WI38 (cell line): ENCODE results near the gene CACNA2D1.

ENCODE experiments used
- H3K4me3 ChIP-seq: 2 replicates; pipeline ENCODE4 v1.5.1; 2011; ENCODE audit warnings: low read depth, mild to moderate bottlenecking, control low read depth, low read length
- TF ChIP-seq, protein P1 (sequence below): IDR thresholded peaks from 2 replicates; pipeline ENCODE4 v1.5.1; 2012; ENCODE audit warnings: low read depth, mild to moderate bottlenecking, control low read depth, low read length

The CACNA2D1 gene

GRCh38 chr7:82223580-82223979 is 220.0 kb downstream of the CACNA2D1 start:
- TF ChIP-seq, protein P1, sequence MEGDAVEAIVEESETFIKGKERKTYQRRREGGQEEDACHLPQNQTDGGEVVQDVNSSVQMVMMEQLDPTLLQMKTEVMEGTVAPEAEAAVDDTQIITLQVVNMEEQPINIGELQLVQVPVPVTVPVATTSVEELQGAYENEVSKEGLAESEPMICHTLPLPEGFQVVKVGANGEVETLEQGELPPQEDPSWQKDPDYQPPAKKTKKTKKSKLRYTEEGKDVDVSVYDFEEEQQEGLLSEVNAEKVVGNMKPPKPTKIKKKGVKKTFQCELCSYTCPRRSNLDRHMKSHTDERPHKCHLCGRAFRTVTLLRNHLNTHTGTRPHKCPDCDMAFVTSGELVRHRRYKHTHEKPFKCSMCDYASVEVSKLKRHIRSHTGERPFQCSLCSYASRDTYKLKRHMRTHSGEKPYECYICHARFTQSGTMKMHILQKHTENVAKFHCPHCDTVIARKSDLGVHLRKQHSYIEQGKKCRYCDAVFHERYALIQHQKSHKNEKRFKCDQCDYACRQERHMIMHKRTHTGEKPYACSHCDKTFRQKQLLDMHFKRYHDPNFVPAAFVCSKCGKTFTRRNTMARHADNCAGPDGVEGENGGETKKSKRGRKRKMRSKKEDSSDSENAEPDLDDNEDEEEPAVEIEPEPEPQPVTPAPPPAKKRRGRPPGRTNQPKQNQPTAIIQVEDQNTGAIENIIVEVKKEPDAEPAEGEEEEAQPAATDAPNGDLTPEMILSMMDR: no peak
- H3K4me3 ChIP-seq: no peak overlapping the region

GRCh38 chr7:82221152-82221674 is 222.4 kb downstream of the CACNA2D1 start:
- no peak overlapping the region for H3K4me3 ChIP-seq
- TF ChIP-seq, protein P1: no peak

GRCh38 chr7:82212466-82212865 is 231.1 kb downstream of the CACNA2D1 start:
- H3K4me3 ChIP-seq: no peak overlapping the region
- TF ChIP-seq, protein P1: no peak

GRCh38 chr7:82211333-82211732 is 232.2 kb downstream of the CACNA2D1 start:
- TF ChIP-seq, protein P1: no peak
- no peak overlapping the region for H3K4me3 ChIP-seq

DNA sequence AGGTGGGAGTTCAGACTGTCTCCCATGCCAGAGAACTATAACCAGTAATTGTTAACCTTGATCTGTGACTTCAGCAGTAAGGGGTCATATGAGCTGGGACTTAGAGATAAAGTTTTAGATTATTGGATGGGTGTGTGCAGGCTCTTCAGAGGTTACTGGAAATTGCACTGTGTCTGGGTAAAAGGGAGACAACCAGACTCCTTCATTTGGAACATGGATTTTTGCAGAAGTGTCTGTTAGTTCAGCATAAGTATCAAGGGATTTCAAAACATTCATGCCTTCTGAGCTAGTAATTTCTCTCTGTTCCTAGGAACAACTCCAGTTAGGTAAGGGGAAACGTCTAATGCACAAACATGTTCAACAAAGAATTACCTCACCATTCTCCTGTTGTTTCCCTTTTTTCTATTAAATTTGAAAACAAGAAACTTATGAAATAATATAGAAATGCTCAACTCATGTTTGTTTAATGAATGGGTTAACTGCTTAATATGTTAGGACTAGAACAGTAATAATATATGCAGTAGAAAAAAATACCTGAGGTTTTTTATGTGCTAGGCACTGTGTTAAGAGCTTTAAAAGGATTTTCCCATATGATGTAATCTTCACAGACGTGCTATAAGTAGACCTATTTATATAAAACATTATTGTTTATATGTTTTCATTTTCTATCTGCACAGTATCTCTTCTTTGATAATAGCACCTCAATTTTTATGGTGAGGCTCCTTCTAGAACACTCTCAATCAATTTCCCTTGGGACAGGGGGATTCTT is 233.0 kb downstream of the CACNA2D1 start:
- H3K4me3 ChIP-seq: no peak overlapping the region
- TF ChIP-seq, protein P1: no peak

DNA sequence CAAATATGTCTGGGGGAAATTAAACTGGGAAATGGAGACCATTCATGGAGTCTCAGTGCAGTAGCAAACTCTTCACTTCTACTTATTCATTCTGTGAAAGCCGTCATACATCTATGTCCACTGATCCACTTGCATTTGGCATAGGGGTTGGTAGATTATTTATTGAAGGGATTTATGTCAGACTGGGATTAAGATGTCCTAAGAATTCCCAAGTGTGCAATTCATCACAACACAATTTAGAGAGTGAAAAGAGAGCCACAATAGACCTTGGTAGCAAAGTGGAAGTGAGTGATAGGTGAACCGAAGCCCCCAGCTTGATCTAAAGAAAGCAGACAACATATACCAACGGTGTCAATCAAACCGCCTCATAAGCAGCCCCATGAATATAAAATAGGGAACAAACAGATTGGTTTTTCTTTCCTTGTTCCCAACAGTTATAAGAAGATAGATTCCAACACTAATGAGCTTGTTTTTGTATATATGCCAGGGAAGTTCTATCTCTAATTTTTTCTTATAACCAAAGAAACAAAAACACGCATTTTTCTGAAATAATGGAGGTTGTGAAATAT is 234.3 kb downstream of the CACNA2D1 start:
- H3K4me3 ChIP-seq: no peak overlapping the region
- TF ChIP-seq, protein P1: no peak

DNA sequence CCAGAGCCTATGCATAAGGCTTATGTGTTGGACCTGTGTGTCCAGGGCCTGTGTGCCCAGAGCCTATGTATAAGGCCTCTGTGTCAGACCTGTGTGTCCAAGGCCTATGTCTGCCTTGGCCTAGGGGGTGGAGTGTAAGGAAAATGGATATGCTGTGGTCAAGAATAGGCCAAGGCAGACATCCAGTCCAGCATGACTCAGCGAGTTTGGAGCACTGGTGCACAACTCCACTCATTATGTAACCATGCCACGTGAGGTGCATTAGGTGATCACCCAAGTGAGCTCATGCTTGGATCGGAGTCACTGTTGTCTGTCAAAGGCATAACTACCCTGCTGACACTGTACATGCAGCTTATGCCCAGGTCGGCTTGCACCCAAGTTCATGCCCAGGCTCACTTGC is 238.9 kb downstream of the CACNA2D1 start:
- no peak overlapping the region for H3K4me3 ChIP-seq
- TF ChIP-seq, protein P1: no peak
